ENCODE measurements around the gene TTC3. TPM values are rescaled to one million over a fixed set of nuclear protein-coding genes. Genes with fewer than 3 reads are reported as not detected.
A peak's percentile ranks its signal among the peaks of the same experiment; 100 is the strongest.
"Not testable (repeated sequence)": the region's sequence is repeated elsewhere in the genome, so short reads cannot be mapped to it uniquely, and the experiment has no call there.

The TTC3 gene
- total and polyA plus RNA-seq, 2 of the 13 experiments (the other 11 are each of a cell fraction or from before 2014, with no cell fraction given), result 55.7 to 108 TPM

DNA sequence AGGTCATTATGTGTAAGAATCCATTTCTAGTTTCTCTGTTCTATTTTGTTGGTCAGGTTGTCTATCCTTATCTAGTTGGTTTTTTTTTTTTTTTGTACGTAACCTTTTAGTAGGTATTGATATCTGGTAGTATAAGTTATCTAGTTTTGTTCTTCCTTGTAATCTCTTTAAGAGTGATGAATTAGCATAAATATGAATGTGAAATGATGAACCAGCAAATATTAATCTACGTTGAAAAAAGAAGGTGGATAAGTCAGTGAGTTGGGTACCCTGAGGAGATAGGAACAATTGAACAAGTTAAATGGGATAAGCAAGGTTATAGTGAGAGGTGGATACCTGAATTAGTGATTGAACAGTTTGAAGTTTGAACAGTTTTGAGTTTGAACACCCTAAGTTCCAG, 33.9 kb downstream of the TTC3 start:
- H3K4me2 ChIP-seq (ENCODE audit: low read depth, low read length), result no peak overlapping the region
- intact Hi-C loops (cut with micrococcal nuclease; ENCODE audit: unreplicated experiment) (no loop called here), in situ Hi-C loops (cut with HindIII; ENCODE audit: extremely low pct_ligation_motif_present, low pct_unique_long_range_greater_than_20kb) (no loop called here)
- no peak overlapping the region for H3K9ac ChIP-seq (ENCODE audit: insufficient read depth, low read depth, low read length)
- POLR2A ChIA-PET, result no interaction called here
- DNase-seq (ENCODE audit: low spot score) (no peak), ATAC-seq (no peak), FAIRE-seq (no peak)
- no peak overlapping the region for H3K4me3 ChIP-seq (replicated peaks in 1 of 3; ENCODE audit: insufficient read depth in 1 of 3, low read depth in 2 of 3, low read length in 3 of 3)
- WGBS (ENCODE audit: low lambda C conversion rate), result 96% methylated on average over 2 of the region's 2 CpGs
- peaks cover 45% of the 10 kb centered on the region for H3K4me1 ChIP-seq (ENCODE audit: insufficient read depth, low read length)
- peaks cover 4 to 10% of the 10 kb centered on the region in 2 experiments for H3K36me3 ChIP-seq (replicated peaks in 1 of 2; ENCODE audit: control insufficient read depth in 1 of 2, insufficient read depth in 2 of 2, low read length in 2 of 2)
- no peak overlapping the region for H2AFZ ChIP-seq (ENCODE audit: low read length)
- H3K9me3 ChIP-seq (ENCODE audit: low read length), result peaks cover 8% of the 10 kb centered on the region
- H3K79me2 ChIP-seq (ENCODE audit: insufficient read depth, low read length), result peaks cover 54% of the 10 kb centered on the region
- no peaks in the 10 kb centered on the region for H4K20me1 ChIP-seq (ENCODE audit: insufficient read depth, low read length)
- no TSS peak for BruUV-seq (replicated peaks)
- H3K27ac ChIP-seq (ENCODE audit: extremely low read length, insufficient read depth, low read length), result no peak overlapping the region
- TF ChIP-seq, protein P1, sequence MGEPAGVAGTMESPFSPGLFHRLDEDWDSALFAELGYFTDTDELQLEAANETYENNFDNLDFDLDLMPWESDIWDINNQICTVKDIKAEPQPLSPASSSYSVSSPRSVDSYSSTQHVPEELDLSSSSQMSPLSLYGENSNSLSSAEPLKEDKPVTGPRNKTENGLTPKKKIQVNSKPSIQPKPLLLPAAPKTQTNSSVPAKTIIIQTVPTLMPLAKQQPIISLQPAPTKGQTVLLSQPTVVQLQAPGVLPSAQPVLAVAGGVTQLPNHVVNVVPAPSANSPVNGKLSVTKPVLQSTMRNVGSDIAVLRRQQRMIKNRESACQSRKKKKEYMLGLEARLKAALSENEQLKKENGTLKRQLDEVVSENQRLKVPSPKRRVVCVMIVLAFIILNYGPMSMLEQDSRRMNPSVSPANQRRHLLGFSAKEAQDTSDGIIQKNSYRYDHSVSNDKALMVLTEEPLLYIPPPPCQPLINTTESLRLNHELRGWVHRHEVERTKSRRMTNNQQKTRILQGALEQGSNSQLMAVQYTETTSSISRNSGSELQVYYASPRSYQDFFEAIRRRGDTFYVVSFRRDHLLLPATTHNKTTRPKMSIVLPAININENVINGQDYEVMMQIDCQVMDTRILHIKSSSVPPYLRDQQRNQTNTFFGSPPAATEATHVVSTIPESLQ (CRISPR knock-in tag; conservative IDR thresholded peaks at IDR 0.05), result no peak
- TF ChIP-seq MAFF (IDR thresholded peaks at IDR 0.05; ENCODE audit: low read depth, low read length) (peak; percentile 57), MAFK (conservative IDR thresholded peaks at IDR 0.05 in 1 of 2, IDR thresholded peaks at IDR 0.05 in 1 of 2; ENCODE audit: low read length in 2 of 2) (peak; percentile 58 to 62)
- TF ChIP-seq, protein P2, sequence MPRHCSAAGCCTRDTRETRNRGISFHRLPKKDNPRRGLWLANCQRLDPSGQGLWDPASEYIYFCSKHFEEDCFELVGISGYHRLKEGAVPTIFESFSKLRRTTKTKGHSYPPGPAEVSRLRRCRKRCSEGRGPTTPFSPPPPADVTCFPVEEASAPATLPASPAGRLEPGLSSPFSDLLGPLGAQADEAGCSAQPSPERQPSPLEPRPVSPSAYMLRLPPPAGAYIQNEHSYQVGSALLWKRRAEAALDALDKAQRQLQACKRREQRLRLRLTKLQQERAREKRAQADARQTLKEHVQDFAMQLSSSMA (CRISPR knock-in tag; IDR thresholded peaks at IDR 0.05), result no peak
- H3K27me3 ChIP-seq (ENCODE audit: control insufficient read depth in 1 of 2, insufficient read depth in 2 of 2, low read length in 2 of 2), result no peaks in the 10 kb centered on the region
- CTCF ChIA-PET (ENCODE audit: low intra/inter-chr PET ratio, low total read pairs), result no interaction called here

DNA sequence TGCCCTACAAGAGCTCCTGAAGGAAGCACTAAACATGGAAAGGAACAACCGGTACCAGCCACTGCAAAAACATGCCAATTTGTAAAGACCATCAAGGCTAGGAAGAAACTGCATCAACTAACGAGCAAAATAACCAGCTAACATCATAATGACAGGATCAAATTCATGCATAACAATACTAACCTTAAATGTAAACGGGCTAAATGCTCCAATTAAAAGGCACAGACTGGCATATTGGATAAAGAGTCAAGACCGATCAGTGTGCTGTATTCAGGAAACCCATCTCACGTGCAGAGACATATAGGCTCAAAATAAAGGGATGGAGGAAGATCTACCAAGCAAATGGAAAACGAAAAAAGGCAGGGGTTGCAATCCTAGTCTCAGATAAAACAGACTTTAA, 38.0 kb downstream of the TTC3 start:
- POLR2A ChIA-PET, result not testable (repeated sequence)

DNA sequence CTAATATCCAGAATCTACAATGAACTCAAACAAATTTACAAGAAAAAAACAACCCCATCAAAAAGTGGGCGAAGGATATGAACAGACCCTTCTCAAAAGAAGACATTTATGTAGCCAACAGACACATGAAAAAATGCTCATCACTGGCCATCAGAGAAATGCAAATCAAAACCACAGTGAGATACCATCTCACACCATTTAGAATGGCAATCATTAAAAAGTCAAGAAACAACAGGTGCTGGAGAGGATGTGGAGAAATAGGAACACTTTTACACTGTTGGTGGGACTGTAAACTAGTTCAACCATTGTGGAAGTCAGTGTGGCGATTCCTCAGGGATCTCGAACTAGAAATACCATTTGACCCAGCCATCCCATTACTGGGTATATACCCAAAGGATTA, 41.2 kb downstream of the TTC3 start:
- 100% methylated on average over 1 of the region's 3 CpGs for WGBS (ENCODE audit: low lambda C conversion rate)

More for the DNA sequence above, 38.0 kb downstream of the TTC3 start:
- H3K27ac ChIP-seq (ENCODE audit: extremely low read length, insufficient read depth, low read length); H3K9me3 ChIP-seq (ENCODE audit: low read length); in situ Hi-C loops (cut with HindIII; ENCODE audit: extremely low pct_ligation_motif_present, low pct_unique_long_range_greater_than_20kb); H2AFZ ChIP-seq (ENCODE audit: low read length); DNase-seq (ENCODE audit: low spot score); FAIRE-seq; BruUV-seq (replicated peaks); H3K27me3 ChIP-seq (ENCODE audit: control insufficient read depth in 1 of 2, insufficient read depth in 2 of 2, low read length in 2 of 2); H3K9ac ChIP-seq (ENCODE audit: insufficient read depth, low read depth, low read length); CTCF ChIA-PET (ENCODE audit: low intra/inter-chr PET ratio, low total read pairs); ATAC-seq; intact Hi-C loops (cut with micrococcal nuclease; ENCODE audit: unreplicated experiment); H4K20me1 ChIP-seq (ENCODE audit: insufficient read depth, low read length); H3K4me2 ChIP-seq (ENCODE audit: low read depth, low read length); H3K4me3 ChIP-seq (replicated peaks in 1 of 3; ENCODE audit: insufficient read depth in 1 of 3, low read depth in 2 of 3, low read length in 3 of 3): not testable (repeated sequence)
- Histone ChIP-seq H3K79me2 (ENCODE audit: insufficient read depth, low read length) (peaks cover 24% of the 10 kb centered on the region), H3K36me3 (replicated peaks in 1 of 2; ENCODE audit: control insufficient read depth in 1 of 2, insufficient read depth in 2 of 2, low read length in 2 of 2) (peaks cover 6 to 12% of the 10 kb centered on the region in 2 experiments), H3K4me1 (ENCODE audit: insufficient read depth, low read length) (peaks cover 15% of the 10 kb centered on the region)
- WGBS (ENCODE audit: low lambda C conversion rate), result 97% methylated on average over 6 of the region's 6 CpGs

More for the DNA sequence above, 41.2 kb downstream of the TTC3 start:
- H2AFZ ChIP-seq (ENCODE audit: low read length); H3K9me3 ChIP-seq (ENCODE audit: low read length); H3K9ac ChIP-seq (ENCODE audit: insufficient read depth, low read depth, low read length); DNase-seq (ENCODE audit: low spot score); H3K4me3 ChIP-seq (replicated peaks in 1 of 3; ENCODE audit: insufficient read depth in 1 of 3, low read depth in 2 of 3, low read length in 3 of 3); ATAC-seq; BruUV-seq (replicated peaks); intact Hi-C loops (cut with micrococcal nuclease; ENCODE audit: unreplicated experiment); H3K27ac ChIP-seq (ENCODE audit: extremely low read length, insufficient read depth, low read length); H3K4me2 ChIP-seq (ENCODE audit: low read depth, low read length); H4K20me1 ChIP-seq (ENCODE audit: insufficient read depth, low read length); POLR2A ChIA-PET; H3K36me3 ChIP-seq (replicated peaks in 1 of 2; ENCODE audit: control insufficient read depth in 1 of 2, insufficient read depth in 2 of 2, low read length in 2 of 2); H3K27me3 ChIP-seq (ENCODE audit: control insufficient read depth in 1 of 2, insufficient read depth in 2 of 2, low read length in 2 of 2); in situ Hi-C loops (cut with HindIII; ENCODE audit: extremely low pct_ligation_motif_present, low pct_unique_long_range_greater_than_20kb); CTCF ChIA-PET (ENCODE audit: low intra/inter-chr PET ratio, low total read pairs); FAIRE-seq: not testable (repeated sequence)
- H3K4me1 ChIP-seq (ENCODE audit: insufficient read depth, low read length), result peaks cover 42% of the 10 kb centered on the region
- H3K79me2 ChIP-seq (ENCODE audit: insufficient read depth, low read length), result peaks cover 15% of the 10 kb centered on the region

Data from HepG2 (cell line).